ENCODE data around the gene ZIC2.
"Not testable (repeated sequence)": the region's sequence is repeated elsewhere in the genome, so short reads cannot be mapped to it uniquely, and the experiment has no call there.

Gene ZIC2

DNA sequence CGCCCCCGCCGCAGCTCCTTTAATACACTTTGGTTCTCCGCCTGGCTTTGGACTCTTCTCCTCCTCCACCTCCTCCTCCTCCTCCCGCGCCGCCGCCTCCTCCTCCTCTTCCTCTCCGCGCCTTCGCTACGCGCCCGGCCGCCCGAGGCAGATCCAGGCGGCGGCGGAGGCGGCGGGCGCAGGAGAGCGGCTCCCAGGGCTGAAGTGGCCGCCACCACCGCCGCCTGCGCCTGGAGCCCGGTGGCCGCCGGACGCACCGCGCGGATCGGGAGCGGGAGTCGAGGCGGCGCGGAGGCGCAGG, at the start of gene ZIC2:
TSS of gene ZIC2 (plus strand) at position 50 of the 301 bp plus-strand sequence. CDS start 281 bp downstream, outside the sequence.
- no peak for DNase-seq

DNA sequence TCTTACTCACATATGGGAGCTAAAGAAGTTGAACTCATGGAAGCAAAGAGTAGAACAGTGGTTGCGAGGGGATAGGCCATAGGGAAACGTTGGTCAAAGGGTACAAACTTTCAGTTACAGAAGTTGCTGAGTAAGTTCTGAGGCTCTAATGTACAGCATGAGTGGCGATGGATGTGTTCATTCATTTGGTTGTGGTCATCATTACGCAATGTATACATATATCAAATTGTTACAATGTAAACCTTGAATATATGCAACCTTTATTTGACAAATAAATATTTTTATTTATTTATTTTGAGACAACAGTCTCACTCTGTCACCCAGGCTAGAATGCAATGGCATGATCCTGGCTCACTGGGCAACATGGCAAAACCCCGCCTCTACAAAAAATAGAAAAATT, 48.7 kb upstream of the ZIC2 start:
- DNase-seq = no peak

DNA sequence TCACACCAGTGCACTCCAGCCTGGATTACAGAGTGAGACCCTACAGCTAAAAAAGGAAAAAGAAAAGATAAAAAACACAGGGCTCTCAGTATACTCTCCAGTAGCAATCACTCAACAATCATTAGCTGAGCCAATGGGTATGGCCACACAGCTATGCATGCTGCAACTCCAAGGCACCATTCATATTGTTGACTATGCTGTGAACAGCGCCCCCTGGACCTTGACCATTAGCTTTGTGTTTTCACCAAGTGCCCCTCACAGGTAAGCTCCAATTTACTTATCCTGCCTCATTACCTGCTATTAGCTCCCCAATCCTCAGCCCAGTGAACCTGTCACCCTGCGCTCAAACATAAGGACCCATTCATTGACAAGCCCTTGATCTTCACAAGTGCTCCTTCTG, 45.8 kb upstream of the ZIC2 start:
- DNase-seq = no peak

DNA sequence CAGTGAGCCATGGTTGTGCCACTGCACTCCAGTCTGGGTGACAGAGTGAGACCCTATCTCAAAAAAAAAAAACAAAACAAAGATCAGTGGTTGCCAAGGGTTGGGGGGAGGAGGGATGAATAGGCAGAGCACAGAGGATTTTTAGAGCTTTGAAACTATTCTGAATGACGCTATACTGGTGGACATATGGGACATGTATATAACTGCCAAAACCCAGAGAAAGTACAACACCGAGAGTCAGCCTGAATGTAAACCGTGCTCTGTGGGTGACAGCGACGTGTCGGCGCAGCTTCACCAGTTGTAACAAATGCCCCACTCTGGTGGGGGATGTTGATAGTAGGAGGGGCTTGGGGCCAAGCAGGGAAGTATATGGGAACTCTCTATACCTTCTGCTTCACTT, 42.9 kb upstream of the ZIC2 start:
- DNase-seq = no peak

DNA sequence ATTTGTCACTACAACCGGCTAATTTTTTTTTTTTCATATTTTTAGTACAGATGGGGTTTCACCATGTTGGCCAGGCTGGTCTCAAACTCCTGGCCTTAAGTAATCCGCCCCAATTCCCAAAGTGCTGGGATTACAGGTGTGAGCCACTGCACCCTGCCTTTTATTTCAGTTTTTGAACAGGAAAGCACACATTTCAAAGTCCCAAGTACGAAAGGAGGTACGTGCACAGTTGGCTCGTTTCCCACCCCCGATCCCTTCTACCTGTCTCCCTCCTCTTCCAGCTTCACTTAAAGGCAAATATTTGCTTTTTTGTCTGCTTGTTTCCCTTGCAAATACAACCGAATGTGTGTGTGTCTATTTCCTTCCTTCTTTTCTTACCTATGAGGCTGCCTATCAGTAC, 40.5 kb upstream of the ZIC2 start:
- DNase-seq = no peak

DNA sequence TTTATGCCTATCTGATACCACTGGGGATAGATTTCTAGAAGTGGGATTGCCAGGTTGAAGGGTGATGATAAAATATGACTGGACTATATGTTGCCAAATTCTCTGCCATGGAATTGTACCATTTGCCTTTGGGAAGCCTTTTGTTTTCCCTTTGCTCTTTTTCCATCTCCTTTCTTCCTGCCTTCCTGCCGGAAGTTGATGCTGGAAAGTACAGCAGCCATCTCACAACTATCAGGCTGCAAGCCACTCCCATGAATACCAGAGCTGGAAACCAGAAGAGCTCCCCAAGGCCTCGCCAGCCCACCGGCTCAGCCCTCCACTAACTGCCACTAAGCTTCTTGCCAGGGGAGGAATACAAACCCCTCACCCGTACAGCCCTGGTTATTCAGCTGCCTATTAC, 39.7 kb upstream of the ZIC2 start:
- no peak for DNase-seq

DNA sequence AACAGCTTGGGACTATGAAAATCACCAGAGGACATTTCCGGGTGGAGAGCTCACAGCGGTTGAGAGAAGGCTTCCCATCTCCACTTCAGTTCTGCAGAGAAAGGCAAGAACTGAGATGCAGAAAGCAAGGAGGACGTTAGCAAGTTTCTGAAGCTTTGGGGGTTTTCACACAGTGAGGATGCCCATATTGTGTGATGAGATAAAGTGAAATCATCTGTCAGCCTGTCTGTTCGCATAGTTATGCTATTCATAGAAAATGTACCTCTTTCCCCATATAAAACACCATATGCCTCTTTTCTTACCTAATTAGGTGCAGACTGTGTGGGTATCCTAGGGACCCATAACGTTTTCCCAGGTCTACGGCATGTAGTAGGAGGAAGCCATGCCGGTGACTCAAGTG, 37.5 kb upstream of the ZIC2 start:
- no peak for DNase-seq

DNA sequence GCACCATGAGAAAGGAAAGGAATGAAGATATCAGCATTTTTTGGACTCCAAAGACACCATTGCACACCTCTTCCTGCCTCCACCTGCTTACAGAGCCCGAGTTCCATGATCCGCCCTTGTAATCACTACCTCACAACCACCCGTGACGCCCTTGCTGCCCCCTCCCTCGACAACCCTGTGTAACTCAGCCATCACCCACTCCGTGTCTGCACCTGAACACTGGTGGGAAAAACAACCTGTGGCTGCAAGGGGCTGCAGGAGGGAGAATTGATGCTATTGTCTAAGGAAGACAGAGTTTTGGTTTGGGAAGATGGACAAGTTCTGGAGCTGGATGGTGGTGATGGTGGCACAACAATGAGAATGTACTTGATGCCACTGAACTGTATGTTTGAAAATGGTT, 37.0 kb upstream of the ZIC2 start:
- DNase-seq = no peak

DNA sequence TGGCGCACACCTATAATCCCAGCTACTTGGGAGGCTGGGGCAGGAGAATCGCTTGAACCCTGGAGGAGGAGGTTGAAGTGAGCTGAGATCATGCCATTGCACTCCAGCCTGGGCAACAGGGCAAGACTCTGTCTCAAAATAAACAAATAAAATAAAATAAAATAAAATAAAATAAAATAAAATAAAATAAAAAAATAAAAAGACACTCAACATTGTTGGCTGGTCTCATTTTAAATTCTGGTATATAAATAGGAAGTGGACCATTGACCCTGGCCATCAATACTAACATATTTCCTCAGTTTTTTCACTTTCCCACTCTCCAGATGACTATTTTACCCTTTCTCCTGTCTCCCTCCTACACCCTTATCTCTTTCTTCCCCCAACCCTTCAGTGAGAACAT, 36.1 kb upstream of the ZIC2 start:
- DNase-seq = not testable (repeated sequence)

DNA sequence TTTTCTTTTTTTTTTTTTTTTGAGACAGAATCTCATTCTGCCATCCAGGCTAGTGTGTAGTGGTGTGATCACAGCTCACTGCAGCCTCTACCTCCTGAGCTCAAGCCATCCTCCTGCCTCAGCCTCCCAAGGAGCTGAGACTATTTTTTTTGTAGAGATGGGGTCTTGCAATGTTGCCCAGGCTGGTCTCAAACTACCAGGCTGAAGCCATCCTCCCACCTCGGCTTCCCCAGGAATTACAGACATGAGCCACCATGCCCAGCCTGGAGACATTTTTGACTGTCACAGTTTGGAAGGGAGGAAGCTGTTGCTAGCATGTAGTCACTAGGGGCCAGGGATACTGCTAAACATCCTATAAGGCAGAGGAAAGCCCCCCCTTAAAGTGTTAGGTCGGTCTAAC, 33.9 kb upstream of the ZIC2 start:
- DNase-seq = no peak

DNA sequence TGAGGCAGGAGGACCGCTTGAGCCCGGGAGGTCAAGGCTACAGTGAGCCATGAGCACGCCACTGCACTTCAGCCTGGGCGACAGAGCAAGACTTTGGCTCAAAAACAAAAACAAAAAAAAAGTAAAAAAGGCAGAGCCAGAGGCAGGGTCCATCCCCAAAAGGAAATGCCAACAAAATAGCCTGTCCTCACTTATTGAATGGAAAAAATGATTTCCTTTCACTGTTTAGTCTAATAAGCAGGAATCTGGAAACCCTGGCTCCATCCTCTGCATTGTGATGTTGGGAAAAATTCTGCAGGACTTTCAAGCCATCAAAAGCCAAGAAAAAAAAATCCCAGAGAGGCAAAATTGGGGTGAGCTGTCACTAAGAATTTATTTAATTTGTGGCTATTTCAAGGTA, 33.2 kb upstream of the ZIC2 start:
- DNase-seq = no peak

DNA sequence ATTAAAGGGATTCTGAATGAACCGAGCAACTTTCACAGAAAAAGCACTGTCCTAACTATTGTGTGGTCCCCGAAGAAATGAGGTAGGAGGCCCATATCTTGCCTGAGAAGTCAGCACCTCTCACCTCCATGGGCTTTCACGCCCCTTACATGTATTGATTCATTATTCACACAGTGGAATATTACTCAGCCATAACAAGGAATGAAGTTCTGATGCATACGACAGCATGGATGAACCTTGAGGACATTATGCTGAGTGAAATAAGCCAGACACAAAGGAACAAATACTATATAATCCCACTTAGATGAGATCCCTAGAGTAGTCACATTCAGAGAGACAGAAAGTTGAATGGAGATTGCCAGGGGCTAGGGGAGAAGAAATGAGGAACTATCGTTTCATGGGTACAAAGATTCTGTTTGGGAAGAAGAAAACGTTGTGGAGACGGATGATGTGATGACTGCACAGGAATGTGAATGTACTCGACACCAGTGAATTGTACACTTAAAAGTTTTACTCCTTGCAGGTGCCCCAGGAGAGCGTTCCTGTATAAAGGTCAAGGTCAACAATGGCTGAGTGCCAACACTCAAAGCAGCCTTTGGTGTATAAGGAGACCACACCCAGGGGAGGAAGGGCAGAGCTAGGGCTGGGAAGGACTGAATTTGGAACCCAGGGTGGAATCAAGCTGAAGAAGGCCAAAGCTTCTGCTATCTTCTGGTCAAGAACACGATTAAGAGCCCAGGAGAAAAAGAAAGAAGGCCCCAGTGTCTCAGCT, 32.5 kb upstream of the ZIC2 start:
- no peak for DNase-seq

DNA sequence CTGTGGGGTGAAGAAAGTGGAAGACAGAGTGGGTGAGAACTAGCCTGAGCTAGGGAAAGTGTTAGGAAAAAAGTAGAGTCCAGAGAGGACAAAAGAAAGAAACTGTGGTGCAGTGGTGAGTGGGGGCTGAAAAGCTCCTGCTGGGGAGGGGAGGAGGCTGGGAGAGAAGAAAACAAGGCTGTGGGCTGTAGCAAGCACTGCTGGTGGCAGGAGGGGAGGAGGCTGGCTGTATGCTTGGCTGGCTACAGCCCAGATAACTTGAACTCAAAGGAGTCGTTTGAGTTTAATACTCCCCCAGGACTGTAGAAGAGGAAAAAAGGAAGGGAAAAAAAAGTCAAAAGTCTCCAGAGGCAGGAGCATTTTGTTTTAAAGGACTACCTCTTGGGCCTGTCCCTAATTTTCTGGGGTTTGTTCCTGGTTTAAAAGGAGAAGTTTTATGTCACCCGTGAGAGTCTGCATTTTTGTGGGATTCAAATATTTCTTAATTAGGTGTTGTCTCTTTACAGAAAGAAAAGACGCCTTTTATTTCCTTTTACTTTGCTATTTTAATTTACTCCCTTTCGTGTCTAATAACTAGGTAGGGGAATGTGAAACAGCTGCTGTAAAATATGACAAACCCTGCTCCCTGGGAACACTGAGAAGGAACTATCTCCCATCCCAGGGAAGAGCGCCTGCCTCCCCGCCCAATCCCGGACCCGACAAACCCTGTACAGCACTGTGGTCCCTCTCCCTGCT, 31.7 kb upstream of the ZIC2 start:
- no peak for DNase-seq

DNA sequence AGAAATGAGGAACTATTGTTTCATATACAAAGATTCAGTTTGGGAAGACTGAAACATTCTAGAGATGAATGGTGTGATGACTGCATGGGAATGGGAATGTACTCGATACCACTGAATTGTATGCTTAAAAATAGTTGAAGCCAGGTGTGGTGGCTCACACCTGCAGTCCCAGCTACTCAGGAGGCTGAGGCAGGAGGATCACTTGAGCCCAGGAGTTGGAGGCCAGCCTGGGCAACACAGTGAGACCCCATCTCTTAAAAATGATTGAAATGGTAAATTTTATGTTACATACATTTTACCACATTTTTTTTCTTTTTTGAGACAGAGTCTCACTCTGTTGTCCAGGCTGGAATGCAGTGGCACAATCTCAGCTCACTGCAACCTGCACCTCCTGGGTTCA, 29.9 kb upstream of the ZIC2 start:
- DNase-seq = not testable (repeated sequence)

DNA sequence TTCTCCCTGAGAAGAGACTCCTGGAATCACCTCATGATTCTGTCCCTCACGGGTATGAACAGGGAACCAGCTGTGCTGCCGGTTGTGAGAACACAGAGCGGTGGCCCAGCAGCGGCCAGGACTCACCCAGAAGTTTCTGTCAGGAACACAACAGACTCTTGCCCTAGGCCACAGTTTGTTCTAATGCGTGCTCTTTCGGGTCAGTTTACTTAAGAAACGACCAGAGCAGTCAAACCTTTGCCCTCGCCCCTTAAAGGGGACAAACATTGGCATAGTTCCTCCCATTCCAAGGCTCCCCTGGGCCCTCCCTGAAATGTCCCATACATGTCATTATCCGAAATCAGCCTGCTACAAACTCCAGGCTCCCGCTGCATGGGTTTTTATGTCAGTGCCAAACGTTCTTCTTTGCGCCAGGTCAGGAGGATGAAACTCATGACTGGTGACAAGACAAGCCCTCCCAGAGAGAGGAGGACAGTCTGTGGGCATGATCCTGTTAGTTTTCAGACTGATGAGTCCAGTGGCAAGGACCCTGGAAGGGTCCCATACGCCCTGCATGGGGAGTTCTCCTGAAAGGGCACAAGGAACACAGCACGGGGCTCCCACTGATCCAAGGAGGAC, 28.3 kb upstream of the ZIC2 start:
- DNase-seq = no peak

DNA sequence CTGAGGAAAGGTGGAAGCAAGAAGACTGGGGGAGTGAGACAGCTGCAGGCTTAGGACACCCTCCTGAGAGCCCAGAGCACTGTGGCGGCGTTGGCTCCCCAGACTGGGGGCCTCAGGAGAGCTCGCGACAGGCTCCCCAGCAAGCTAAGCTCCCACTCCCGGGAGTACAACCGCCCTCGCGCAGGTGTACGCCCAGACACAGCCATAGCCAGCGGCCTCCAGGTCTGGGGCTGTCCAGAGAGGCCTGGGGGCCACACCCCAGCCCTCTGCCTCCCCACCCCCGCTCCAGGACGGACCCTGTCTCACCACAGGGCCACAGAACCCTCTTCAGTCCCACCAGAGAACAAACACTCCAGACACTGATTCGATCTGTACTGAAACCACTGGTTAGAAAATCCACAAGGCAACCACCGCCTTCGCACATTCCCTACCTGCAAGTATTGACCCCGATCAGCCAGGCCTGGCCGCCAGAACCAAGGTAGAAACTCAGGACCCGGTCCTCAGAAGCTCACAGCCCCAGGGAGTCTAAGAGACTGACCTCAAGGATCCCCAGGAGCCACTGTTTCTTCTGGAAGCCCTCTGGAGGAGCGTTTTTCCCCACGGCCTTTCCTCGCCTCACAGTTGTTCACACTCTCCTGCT, 26.4 kb upstream of the ZIC2 start:
- no peak for DNase-seq

DNA sequence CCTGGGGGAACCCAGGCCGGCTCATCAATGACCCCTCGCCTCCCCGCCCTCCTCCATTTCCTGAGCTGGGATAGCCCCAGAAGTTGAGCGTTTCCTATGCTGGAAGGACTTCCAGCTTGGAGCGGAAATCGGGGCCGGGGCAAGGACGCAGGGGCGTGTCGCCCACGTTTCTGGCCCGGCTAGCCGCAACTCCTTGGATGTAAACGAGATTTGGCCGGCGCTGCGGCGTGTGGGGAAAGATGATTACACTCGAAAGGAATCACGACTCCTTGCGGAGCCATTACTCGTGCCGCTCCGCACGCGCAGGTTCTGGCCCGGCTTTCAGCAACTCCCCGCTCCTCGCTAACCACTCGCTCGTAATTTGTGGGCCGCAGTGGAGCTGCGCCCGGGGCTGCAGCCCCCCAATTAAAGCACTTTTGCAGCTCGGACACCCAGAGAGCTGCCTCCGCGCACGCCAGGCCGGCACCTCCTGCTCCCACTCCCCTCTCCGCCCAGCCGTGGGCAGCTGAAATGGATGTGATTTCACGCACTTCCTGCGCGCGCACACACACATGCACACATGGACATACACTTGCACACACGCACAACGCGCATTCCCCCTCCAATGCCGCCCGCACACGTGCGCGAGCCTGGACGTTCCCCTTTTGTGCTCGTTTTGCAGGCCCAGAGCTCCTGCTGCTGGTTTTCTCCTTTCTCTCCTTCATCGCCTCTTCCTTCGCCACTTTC, 25.7 kb upstream of the ZIC2 start:
- DNase-seq = no peak

DNA sequence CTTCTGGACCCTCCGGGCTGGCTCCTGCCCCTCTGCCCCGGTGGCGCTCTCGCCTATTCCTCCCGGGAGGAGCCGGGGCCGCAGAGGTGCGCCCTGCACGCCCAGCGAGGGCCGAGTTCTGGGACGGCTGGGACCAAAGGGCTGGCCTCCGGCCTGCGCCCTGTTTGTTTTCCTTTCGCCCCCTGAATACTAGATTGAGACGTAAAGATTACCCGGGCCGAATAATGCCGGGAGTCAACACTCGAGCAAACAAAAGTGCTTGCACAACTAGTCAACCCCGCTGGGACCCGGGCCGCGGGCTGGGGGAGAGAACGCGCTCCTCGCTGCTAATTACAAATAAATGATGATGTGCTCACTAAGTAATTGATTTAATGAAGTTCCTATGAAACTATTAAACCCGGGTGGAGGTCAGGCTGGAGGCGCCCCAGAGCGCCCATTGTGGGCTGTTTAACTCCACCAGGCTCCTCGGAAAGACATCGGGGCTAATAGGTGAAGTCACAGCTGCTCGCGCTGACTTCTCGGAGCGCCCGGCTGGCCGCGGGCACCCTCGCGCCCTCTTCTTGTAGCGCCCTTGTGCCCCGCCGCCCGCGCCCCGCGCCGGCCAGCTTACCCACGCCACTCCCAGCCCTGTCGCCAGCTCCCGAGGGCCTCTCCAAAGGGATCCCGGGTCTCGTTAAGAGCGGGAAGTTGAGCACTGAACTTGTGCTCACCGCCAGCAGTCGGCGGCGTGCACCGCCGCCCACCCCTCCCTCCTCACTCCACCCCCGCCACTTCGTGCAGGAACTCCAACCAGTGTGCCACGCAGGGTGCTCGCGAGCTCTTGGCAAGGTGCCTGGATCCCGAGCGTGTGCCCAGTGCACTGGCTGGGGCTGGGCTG, 24.9 kb upstream of the ZIC2 start:
- DNase-seq = no peak

DNA sequence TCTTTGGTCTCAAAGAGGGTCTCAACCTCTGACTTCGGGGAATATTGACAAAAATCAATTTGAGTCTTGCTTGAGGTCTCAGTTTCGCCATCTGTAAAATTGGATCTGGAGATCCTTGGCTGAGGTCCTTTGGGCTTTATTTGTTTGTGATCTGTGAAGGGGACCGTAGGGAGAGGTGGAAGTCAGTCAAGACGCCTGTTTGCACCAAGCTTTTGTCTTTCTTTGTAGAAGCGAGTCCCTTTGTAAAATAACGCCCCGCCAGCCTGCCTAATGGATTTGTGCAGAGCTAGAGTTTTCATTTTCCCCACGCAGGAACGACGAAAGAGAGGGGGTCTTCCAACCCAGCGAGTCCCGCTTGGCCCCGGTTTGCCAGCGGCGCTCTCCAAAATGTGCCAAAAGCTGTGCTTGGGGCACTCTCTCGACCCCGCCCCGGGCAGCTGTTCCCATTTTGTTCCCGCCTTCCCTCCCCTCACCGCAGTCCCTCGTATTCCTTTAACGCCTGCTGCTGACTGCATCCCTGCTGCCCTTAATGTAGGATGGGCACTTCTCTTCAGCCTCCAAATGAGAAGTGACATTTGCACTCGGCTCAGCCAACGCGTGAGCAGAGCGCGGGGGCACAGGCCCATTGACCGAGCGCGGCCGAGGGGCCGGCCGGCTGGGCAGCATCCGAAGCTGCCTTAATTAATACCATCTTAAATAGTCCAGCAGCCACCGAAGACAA, 23.0 kb upstream of the ZIC2 start:
- DNase-seq = no peak

DNA sequence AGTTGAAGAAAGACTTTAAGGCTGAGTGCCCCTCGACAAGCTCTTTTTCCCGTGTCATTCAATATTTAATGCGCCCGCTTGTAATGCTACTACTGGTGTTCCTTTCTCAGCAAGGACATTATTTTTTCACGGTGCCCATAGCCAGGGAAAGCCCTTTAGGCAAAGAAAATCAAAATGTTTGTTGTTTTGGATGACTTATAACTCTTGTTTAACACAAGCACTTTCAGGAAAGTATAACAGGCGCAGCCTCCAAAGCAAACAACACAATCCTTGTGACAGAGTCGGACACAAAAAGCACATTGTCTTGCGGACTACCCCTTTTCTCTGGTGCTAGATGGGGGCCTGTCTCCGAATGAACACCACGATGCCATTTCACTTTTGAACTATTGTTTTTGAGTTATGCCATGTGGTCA, 22.5 kb upstream of the ZIC2 start:
- no peak for DNase-seq

DNA sequence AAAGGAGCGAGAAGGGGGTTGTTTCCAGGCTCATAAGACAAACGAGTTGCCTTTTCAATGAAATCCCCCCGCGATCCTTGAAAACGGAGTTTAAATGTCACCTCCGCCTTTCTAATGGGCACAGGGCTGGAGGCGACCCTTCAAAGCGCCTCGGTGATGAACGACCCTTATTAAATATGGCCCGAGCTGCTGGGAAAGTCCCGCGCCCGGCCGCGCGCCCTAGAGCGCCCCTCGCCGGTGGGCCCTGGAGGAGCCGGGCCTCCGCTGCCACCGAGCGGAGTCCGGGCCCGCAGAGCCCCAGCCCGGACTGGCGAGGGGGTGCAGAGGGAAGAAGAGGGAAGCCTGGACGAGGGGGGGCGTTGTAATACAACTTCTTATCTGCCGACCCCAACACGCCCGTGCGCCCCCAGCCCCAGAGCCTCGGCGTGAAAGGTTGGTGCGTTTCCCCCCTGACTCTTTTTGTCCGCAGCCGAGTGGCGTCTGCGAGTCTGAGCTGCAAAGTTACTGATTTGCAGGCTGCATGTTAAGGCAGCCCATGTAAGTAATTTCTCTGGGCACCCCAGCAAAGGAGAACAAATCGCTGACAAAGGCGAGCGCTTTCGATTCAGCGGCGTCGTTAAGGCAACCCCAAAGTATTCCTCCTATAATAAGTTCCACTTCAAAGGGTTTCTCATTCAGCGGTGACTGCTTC, 21.9 kb upstream of the ZIC2 start:
- DNase-seq = no peak
